Endodermal cell (in vitro differentiated cells): Measurements from ENCODE around the gene SPG7. TPM values are rescaled to one million over a fixed set of nuclear protein-coding genes. Genes with fewer than 3 reads are reported as not detected.

ENCODE experiments used
- DNase-seq: peaks from one replicate; pipeline ENCODE4 v3.0.0-alpha.2; 2017
- H3K27ac ChIP-seq: 2 replicates; pipeline ENCODE4 v1.5.1; 2013; ENCODE audit warnings: mild to moderate bottlenecking, low read depth, low read length, moderate library complexity
- H3K27me3 ChIP-seq: 2 replicates; pipeline ENCODE4 v1.6.1; 2013; ENCODE audit warnings: mild to moderate bottlenecking, low read length, moderate library complexity; ENCODE audit not compliant: insufficient read depth, control insufficient read depth, poor library complexity, severe bottlenecking
- H3K36me3 ChIP-seq: 2 replicates; pipeline ENCODE4 v1.7.0; 2013; ENCODE audit warnings: mild to moderate bottlenecking, low read length, moderate library complexity; ENCODE audit not compliant: control insufficient read depth, insufficient read depth
- H3K4me1 ChIP-seq: one replicate; pipeline ENCODE4 v1.7.0; 2013; ENCODE audit warnings: low read length; ENCODE audit not compliant: control insufficient read depth, insufficient read depth
- H3K4me3 ChIP-seq: 2 replicates; pipeline ENCODE4 v1.5.1; 2013; ENCODE audit warnings: mild to moderate bottlenecking, low read length, moderate library complexity
- H3K9ac ChIP-seq: 2 replicates; pipeline ENCODE4 v1.6.1; 2013; ENCODE audit warnings: mild to moderate bottlenecking, low read length, moderate library complexity; ENCODE audit not compliant: poor library complexity, severe bottlenecking; ENCODE audit errors: extremely low read depth
- H3K9me3 ChIP-seq: 2 replicates; pipeline ENCODE4 v1.6.1; 2013; ENCODE audit warnings: mild to moderate bottlenecking, low read length, moderate library complexity; ENCODE audit not compliant: control insufficient read depth
- H3K27ac Mint-ChIP-seq: 2 replicates; pipeline ENCODE4 v1.8.0; 2020; ENCODE audit warnings: mixed read lengths
- H3K27me3 Mint-ChIP-seq: 2 replicates; pipeline ENCODE4 v1.8.0; 2021; ENCODE audit warnings: mild to moderate bottlenecking, mixed read lengths; ENCODE audit not compliant: insufficient read depth
- H3K36me3 Mint-ChIP-seq: 2 replicates; pipeline ENCODE4 v1.8.0; 2020; ENCODE audit warnings: low read depth, mixed read lengths
- H3K4me1 Mint-ChIP-seq: 2 replicates; pipeline ENCODE4 v1.8.0; 2020; ENCODE audit warnings: mixed read lengths
- H3K4me3 Mint-ChIP-seq: 2 replicates; pipeline ENCODE4 v1.8.0; 2020; ENCODE audit warnings: mild to moderate bottlenecking, moderate library complexity, mixed read lengths
- H3K9me3 Mint-ChIP-seq: 2 replicates; pipeline ENCODE4 v1.8.0; 2020; ENCODE audit warnings: mild to moderate bottlenecking, mixed read lengths
- CTCF ChIP-seq: fragments of 200-600 bp; sonication (generic); conservative IDR thresholded peaks from 2 replicates; pipeline ENCODE4 v1.5.0; 2021; ENCODE audit warnings: antibody characterized with exemption, mild to moderate bottlenecking
- WGBS, 2 experiments: methylation state at CpG; one replicate each; pipeline versions ENCODE4 v1.1.5 to v1.1.7; 2013; ENCODE audit warnings: missing lambda C conversion rate in 2 of 2, mixed read lengths in 1 of 2; ENCODE audit not compliant: insufficient coverage in 1 of 2, insufficient read length in 1 of 2; 5-methylcytosine and 5-hydroxymethylcytosine counted together
- total RNA-seq, 2 donors: library from RNA; stranded (reverse); fragmentation: NEBNext Ultra II Directional in 1 of 2; extraction: Animal tissue kit (Norgen Biotek cat#: 25700) in 1 of 2; gene quantifications; 2 replicates in 1 of 2; 3 replicates in 1 of 2; pipeline ENCODE4 v1.2.1, GENCODE V29; 2021

SPG7 gene
- total RNA-seq, 2 donors from 2014 or later = 153 to 156 TPM

- no peaks in the 10 kb centered on the region for H3K27me3 ChIP-seq
- Mint-ChIP-seq H3K27me3 (no peaks in the 10 kb centered on the region), H3K27ac (peak overlapping the region; percentile 95), H3K36me3 (peaks cover 6% of the 10 kb centered on the region), H3K4me3 (peak overlapping the region; percentile 73), H3K9me3 (no peaks in the 10 kb centered on the region), H3K4me1 (peaks cover 45% of the 10 kb centered on the region)
- H3K36me3 ChIP-seq = peaks cover 11% of the 10 kb centered on the region
- WGBS, 2 experiments = 0 to 1% methylated on average over 15 to 54 of the region's 71 CpGs
- H3K9me3 ChIP-seq = no peaks in the 10 kb centered on the region
- H3K4me3 ChIP-seq = peak overlapping the region; percentile 96
- peak overlapping the region; percentile 89 for H3K9ac ChIP-seq
- peak; percentile 90 for DNase-seq
- H3K4me1 ChIP-seq = peaks cover 8% of the 10 kb centered on the region
- peak; percentile 52 for TF ChIP-seq CTCF
- H3K27ac ChIP-seq = peak overlapping the region; percentile 91
Observed at GRCh38 chr16:89489040-89489897, 18.9 kb upstream of the SPG7 start.

GRCh38 chr16:89489898-89490438 is 18.2 kb upstream of the SPG7 start:
- Histone ChIP-seq H3K27me3 (no peaks in the 10 kb centered on the region), H3K36me3 (peaks cover 11% of the 10 kb centered on the region), H3K4me1 (peaks cover 9% of the 10 kb centered on the region), H3K4me3 (no peak overlapping the region), H3K9ac (peak overlapping the region; percentile 89), H3K9me3 (no peaks in the 10 kb centered on the region), H3K27ac (peak overlapping the region; percentile 91)
- WGBS, 2 experiments = 0% methylated on average over 75 of the region's 81 CpGs; no CpG with 5 or more reads in 1 of the 2 experiments
- Mint-ChIP-seq H3K4me3 (peak overlapping the region; percentile 73), H3K27ac (no peak overlapping the region), H3K9me3 (no peaks in the 10 kb centered on the region), H3K4me1 (peaks cover 39% of the 10 kb centered on the region), H3K27me3 (no peaks in the 10 kb centered on the region), H3K36me3 (peaks cover 6% of the 10 kb centered on the region)
- TF ChIP-seq CTCF = no peak
- DNase-seq = no peak

DNA sequence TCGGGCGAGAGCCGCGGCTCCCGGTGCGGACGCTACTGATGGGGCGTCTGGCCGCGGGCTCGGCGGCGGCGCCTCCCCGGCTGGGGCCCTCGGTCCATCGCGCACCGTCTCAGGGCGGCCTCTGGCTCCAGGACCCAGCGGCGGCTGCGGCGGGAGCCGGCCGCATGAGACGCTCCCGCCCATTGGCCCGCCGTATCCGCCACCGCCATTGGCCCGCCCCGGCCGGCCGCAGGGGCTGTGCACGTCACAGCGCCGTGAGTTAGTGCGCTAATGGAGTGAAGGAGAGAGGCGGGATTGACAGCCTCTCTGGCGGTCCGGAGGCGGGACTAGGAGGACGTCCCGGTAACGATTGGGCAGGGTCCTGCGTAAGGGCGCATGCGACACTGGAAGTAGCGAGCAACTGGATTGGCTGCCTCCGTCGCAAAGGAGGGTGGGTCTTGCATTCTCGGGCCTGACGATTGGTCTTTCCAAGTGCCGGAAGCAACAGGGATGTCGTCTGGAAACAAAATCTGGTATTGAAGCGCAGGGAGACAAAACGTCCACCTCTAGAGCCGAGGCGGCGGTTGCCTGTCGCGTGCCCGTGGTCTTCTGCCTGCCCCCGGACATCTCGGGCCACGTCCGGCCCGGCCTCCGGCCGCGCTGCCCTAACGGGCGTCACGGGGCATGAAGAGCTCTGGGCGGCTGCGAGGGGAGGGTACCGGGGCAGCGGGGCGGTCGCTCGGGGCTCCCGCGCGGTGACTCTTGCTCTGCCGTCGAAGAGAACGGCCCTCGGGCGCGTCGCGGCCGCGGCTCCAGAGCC is 17.6 kb upstream of the SPG7 start, which contains the start of gene ANKRD11:
Gene ANKRD11 (minus strand): TSS at position 123 of the 799 bp plus-strand sequence. CDS start 173,542 bp downstream, outside the sequence.
- Mint-ChIP-seq H3K27ac (peak within 1 kb of the TSS; percentile 97), H3K4me1 (peaks cover 37% of the 10 kb centered on the region), H3K4me3 (peak within 1 kb of the TSS; percentile 73), H3K27me3 (no peaks in the 10 kb centered on the region), H3K9me3 (no peaks in the 10 kb centered on the region), H3K36me3 (peaks cover 6% of the 10 kb centered on the region)
- Histone ChIP-seq H3K27ac (peak within 1 kb of the TSS; percentile 91), H3K27me3 (no peaks in the 10 kb centered on the region), H3K4me1 (peaks cover 11% of the 10 kb centered on the region), H3K4me3 (peak within 1 kb of the TSS; percentile 98), H3K9me3 (no peaks in the 10 kb centered on the region), H3K9ac (peak within 1 kb of the TSS; percentile 89), H3K36me3 (peaks cover 11% of the 10 kb centered on the region)
- peak; percentile 99 for DNase-seq
- WGBS, 2 experiments = 0% methylated on average over 43 to 96 of the region's 96 CpGs
- TF ChIP-seq CTCF = no peak
